ENCODE measurements around the gene SYMPK.

Gene SYMPK

GRCh38 chr19:45768655-45768983 is 94.3 kb downstream of the SYMPK start:
- no peak for TF ChIP-seq ZFP69B (tag by site-specific recombination; IDR thresholded peaks at IDR 0.05)
- peak; percentile 64; the same call in 1 of the 2 replicates for TF ChIP-seq ZNF513 (tag by site-specific recombination; IDR thresholded peaks at IDR 0.05)
- no peak for TF ChIP-seq MYNN (tag by site-specific recombination; IDR thresholded peaks at IDR 0.05; ENCODE audit: borderline replicate concordance)
- TF ChIP-seq HIC1 (tag by site-specific recombination; IDR thresholded peaks at IDR 0.05): no peak
- TF ChIP-seq, protein P1, sequence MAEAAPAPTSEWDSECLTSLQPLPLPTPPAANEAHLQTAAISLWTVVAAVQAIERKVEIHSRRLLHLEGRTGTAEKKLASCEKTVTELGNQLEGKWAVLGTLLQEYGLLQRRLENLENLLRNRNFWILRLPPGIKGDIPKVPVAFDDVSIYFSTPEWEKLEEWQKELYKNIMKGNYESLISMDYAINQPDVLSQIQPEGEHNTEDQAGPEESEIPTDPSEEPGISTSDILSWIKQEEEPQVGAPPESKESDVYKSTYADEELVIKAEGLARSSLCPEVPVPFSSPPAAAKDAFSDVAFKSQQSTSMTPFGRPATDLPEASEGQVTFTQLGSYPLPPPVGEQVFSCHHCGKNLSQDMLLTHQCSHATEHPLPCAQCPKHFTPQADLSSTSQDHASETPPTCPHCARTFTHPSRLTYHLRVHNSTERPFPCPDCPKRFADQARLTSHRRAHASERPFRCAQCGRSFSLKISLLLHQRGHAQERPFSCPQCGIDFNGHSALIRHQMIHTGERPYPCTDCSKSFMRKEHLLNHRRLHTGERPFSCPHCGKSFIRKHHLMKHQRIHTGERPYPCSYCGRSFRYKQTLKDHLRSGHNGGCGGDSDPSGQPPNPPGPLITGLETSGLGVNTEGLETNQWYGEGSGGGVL (tag by site-specific recombination; IDR thresholded peaks at IDR 0.05): peak; percentile 92; the same call in 1 of the 2 replicates
- no peak for TF ChIP-seq ZNF16 (tag by site-specific recombination; IDR thresholded peaks at IDR 0.05; ENCODE audit: low read depth)
- no peak for TF ChIP-seq KLF10 (tag by site-specific recombination; IDR thresholded peaks at IDR 0.05)
- TF ChIP-seq BCL11B (tag by site-specific recombination; IDR thresholded peaks at IDR 0.05; ENCODE audit: low read depth): no peak
- no peaks in the 10 kb centered on the region for H3K9me3 ChIP-seq (ENCODE audit: control insufficient read depth, insufficient read depth, low read depth, low read length)
- H3K4me3 ChIP-seq (ENCODE audit: low read depth, low read length): peak overlapping the region; percentile 70
- POLR2A ChIA-PET: interaction anchor here (1.0 to 7.2 kb wide), 25 partner anchors 10 to 253 kb away, joined by 3 to 133 read pairs (median 10); partner anchors contain the start of genes CCDC61, DMPK, DMWD and FBXO46
- H3K4me1 ChIP-seq (ENCODE audit: control insufficient read depth, insufficient read depth, low read length): peaks cover 25% of the 10 kb centered on the region
- CTCF ChIA-PET: interaction anchor here (0.5 to 2.8 kb wide), 11 partner anchors 11 to 118 kb away, joined by 3 to 61 read pairs (median 6); partner anchors contain the start of genes DMWD, FBXO46, FOXA3 and QPCTL
- H3K27ac ChIP-seq (ENCODE audit: extremely low read depth, low read depth, low read length): peak overlapping the region; percentile 98
- peaks cover 3 to 22% of the 10 kb centered on the region in 2 experiments for H3K36me3 ChIP-seq (ENCODE audit: control insufficient read depth in 2 of 2, insufficient read depth in 1 of 2, low read length in 2 of 2)

- Histone ChIP-seq H3K4me3 (ENCODE audit: low read depth, low read length) (peak overlapping the region; percentile 70), H3K4me1 (ENCODE audit: control insufficient read depth, insufficient read depth, low read length) (peaks cover 25% of the 10 kb centered on the region), H3K36me3 (ENCODE audit: control insufficient read depth in 2 of 2, insufficient read depth in 1 of 2, low read length in 2 of 2) (peaks cover 0 to 16% of the 10 kb centered on the region in 2 experiments; a peak in 2 of 3 replicates), H3K9me3 (ENCODE audit: control insufficient read depth, insufficient read depth, low read depth, low read length) (no peaks in the 10 kb centered on the region), H3K27ac (ENCODE audit: extremely low read depth, low read depth, low read length) (peak overlapping the region; percentile 98)
- ChIA-PET CTCF (interaction anchor here (0.5 to 2.8 kb wide), 12 partner anchors 11 to 118 kb away, joined by 3 to 61 read pairs (median 6); partner anchors contain the start of genes FBXO46, QPCTL and SNRPD2), POLR2A (interaction anchor here (1.0 to 7.2 kb wide), 20 partner anchors 11 to 253 kb away, joined by 3 to 133 read pairs (median 12); partner anchors contain the start of genes DMWD, FBXO46, FOXA3 and OPA3)
- TF ChIP-seq ZNF146 (tag by site-specific recombination; IDR thresholded peaks at IDR 0.05) (no peak; the same call in 1 of the 2 replicates), ZNF76 (tag by site-specific recombination; IDR thresholded peaks at IDR 0.05; ENCODE audit: borderline replicate concordance, low read depth) (peak; percentile 41; the same call in 1 of the 2 replicates), GLIS1 (tag by site-specific recombination; IDR thresholded peaks at IDR 0.05) (no peak), ZBTB26 (tag by site-specific recombination; optimal IDR thresholded peaks at IDR 0.05) (peak; percentile 98), ZNF248 (tag by site-specific recombination; IDR thresholded peaks at IDR 0.05) (no peak), ZNF366 (tag by site-specific recombination; conservative IDR thresholded peaks at IDR 0.05) (no peak), ZBTB49 (tag by site-specific recombination; IDR thresholded peaks at IDR 0.05; ENCODE audit: low read depth) (no peak), BCL11B (tag by site-specific recombination; IDR thresholded peaks at IDR 0.05; ENCODE audit: low read depth) (peak; percentile 39)
- TF ChIP-seq, protein P1 (tag by site-specific recombination; IDR thresholded peaks at IDR 0.05): no peak
- TF ChIP-seq, protein P2, sequence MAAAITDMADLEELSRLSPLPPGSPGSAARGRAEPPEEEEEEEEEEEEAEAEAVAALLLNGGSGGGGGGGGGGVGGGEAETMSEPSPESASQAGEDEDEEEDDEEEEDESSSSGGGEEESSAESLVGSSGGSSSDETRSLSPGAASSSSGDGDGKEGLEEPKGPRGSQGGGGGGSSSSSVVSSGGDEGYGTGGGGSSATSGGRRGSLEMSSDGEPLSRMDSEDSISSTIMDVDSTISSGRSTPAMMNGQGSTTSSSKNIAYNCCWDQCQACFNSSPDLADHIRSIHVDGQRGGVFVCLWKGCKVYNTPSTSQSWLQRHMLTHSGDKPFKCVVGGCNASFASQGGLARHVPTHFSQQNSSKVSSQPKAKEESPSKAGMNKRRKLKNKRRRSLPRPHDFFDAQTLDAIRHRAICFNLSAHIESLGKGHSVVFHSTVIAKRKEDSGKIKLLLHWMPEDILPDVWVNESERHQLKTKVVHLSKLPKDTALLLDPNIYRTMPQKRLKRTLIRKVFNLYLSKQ (tag by site-specific recombination; IDR thresholded peaks at IDR 0.05; ENCODE audit: borderline replicate concordance): no peak
Measured at GRCh38 chr19:45767881-45768654, 94.9 kb downstream of the SYMPK start.

Measured in HEK293 (cell line).